ENCODE data around the gene SYNDIG1.
"Not testable (repeated sequence)": the region's sequence is repeated elsewhere in the genome, so short reads cannot be mapped to it uniquely, and the experiment has no call there.

SYNDIG1 gene

GRCh38 chr20:24616258-24617079 lies 147.0 kb downstream of the SYNDIG1 start:
- DNase-seq: peak; percentile 28 to 33

GRCh38 chr20:24617080-24617432 lies 147.6 kb downstream of the SYNDIG1 start:
- no peak for DNase-seq

- no peak for DNase-seq
Observed at GRCh38 chr20:24617757-24618450, 148.5 kb downstream of the SYNDIG1 start.

GRCh38 chr20:24618739-24619138 lies 149.3 kb downstream of the SYNDIG1 start:
- DNase-seq: no peak

GRCh38 chr20:24619212-24619611 lies 149.8 kb downstream of the SYNDIG1 start:
- no peak for DNase-seq

- DNase-seq: no peak
Observed at GRCh38 chr20:24620937-24621519, 151.6 kb downstream of the SYNDIG1 start.

GRCh38 chr20:24622856-24623255 lies 153.4 kb downstream of the SYNDIG1 start:
- no peak for DNase-seq

- DNase-seq: not testable (repeated sequence)
Observed at GRCh38 chr20:24626141-24626540, 156.7 kb downstream of the SYNDIG1 start.

GRCh38 chr20:24627291-24627690 lies 157.9 kb downstream of the SYNDIG1 start:
- no peak for DNase-seq

GRCh38 chr20:24627926-24628325 lies 158.5 kb downstream of the SYNDIG1 start:
- DNase-seq: no peak

GRCh38 chr20:24628985-24629384 lies 159.6 kb downstream of the SYNDIG1 start:
- no peak for DNase-seq

GRCh38 chr20:24629668-24630067 lies 160.2 kb downstream of the SYNDIG1 start:
- DNase-seq: peak in 1 of 2 experiments; percentile 36

- DNase-seq: no peak
Observed at GRCh38 chr20:24630486-24631172, 161.2 kb downstream of the SYNDIG1 start.

- DNase-seq: no peak
Observed at GRCh38 chr20:24631173-24631505, 161.7 kb downstream of the SYNDIG1 start.

GRCh38 chr20:24632581-24632980 lies 163.2 kb downstream of the SYNDIG1 start:
- DNase-seq: no peak

- no peak for DNase-seq
Observed at GRCh38 chr20:24633026-24633425, 163.6 kb downstream of the SYNDIG1 start.

- DNase-seq: no peak
Observed at GRCh38 chr20:24633521-24633920, 164.1 kb downstream of the SYNDIG1 start.

- DNase-seq: peak; percentile 86 to 93
Observed at GRCh38 chr20:24634855-24635254, 165.4 kb downstream of the SYNDIG1 start.

- no peak for DNase-seq
Observed at GRCh38 chr20:24636626-24637025, 167.2 kb downstream of the SYNDIG1 start.

GRCh38 chr20:24637087-24637486 lies 167.7 kb downstream of the SYNDIG1 start:
- no peak for DNase-seq

GRCh38 chr20:24637941-24638340 lies 168.5 kb downstream of the SYNDIG1 start:
- no peak for DNase-seq

GRCh38 chr20:24638591-24639548 lies 169.4 kb downstream of the SYNDIG1 start:
- DNase-seq: no peak

Measured in SHP77 (cell line).